Caki2 (cell line): ENCODE measurements around the gene JAKMIP1. TPM values are rescaled to one million over a fixed set of nuclear protein-coding genes. Genes with fewer than 3 reads are reported as not detected.

Experiments used
- DNase-seq: peaks from one replicate; pipeline ENCODE4 v3.0.0-alpha.2; 2015; ENCODE audit warnings: low read depth
- in situ Hi-C: cut with HindIII; loops from 2 replicates; pipeline ENCODE4 v1.10.0; 2016; ENCODE audit warnings: low sequenced_read_pairs, low pct_unique_long_range_greater_than_20kb, mixed read lengths
- total RNA-seq: library from RNA; depleted of rRNA; stranded (reverse); fragments of >200 nt; shearing (Covaris generic); gene quantifications from 2 replicates; pipeline ENCODE4 v1.2.3, GENCODE V29; 2014; ENCODE audit warnings: low replicate concordance

Gene JAKMIP1
- total RNA-seq, 1 experiment from 2014 or later = 6.5 TPM

DNA sequence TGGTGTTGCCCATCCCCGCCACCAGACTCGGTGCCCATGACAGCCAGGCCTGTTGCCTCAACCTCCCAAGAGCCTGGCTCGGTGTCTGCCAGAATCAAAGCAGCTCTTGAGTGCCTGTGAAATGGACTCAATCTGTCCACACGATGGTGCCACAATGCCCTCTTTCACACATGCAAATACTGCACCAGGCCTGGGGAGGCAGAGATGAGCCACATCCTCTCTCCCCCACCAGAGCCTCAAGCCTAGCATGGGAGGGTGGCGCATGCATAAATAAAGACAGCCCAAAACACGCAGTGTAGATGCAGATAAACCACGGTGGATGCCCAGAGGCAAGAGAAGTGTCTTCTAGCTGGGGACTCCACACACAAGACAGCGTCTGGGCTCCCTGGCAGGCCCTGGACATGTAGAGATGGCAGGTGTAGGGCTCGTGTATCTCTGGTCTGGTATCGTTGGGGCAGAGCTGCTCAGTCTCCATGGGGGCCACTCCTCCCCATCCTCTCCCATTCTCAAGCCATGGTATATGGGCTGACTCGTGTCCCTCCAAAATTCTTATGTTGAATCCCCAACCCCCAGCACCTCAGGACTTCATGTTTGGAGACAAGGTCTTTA lies 65.6 kb downstream of the JAKMIP1 start:
- in situ Hi-C loops = no loop called here
- no peak for DNase-seq

DNA sequence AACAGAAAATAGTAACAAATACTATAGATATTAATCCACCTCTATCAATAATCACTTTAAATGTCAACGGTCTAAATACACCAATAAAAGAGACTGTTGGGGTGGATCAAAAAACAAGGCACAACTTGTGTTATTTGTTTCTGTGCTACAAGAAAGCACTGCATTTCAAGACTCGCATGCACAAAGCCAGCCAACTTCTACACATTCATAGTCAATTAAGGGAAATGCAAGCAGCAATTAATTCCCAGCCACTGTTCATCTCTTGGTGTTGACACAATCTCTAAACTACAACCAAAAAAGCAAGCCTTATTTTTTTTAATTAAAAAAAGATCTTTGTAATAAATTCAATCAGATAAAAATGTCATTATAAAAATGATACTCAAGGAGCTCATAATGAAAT lies 67.6 kb downstream of the JAKMIP1 start:
- in situ Hi-C loops = no loop called here
- DNase-seq = no peak

DNA sequence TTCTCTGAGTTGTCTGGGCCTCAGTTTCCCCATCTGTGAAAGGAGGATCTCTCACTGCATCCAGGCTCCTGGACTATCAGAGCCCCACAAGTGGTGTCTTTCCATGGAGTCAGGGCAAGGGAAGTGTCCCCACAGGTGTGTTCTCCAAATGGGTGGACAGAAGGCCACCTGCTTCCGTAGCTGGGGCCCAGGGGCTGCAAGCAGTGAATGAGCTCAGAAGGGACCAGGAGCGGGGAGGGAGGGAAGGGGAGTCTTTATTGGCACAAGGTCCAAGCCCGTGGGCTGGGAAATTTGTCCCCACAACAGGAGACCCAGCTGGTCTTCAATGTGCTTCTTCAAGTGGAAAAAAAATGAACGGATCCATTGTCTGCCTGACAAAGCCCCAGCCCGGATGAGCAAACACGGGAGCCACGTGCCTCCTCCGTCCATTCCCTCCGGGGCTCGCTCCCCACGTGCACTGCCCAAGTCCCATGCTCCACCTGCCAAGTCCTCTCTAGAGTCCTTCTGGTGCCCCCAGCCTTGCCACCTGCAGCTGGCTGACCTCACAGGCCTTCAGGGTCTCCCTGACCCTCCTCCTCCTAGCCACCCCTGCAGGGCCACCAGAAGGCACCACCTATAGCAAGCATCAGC lies 72.0 kb downstream of the JAKMIP1 start:
- in situ Hi-C loops = no loop called here
- no peak for DNase-seq

DNA sequence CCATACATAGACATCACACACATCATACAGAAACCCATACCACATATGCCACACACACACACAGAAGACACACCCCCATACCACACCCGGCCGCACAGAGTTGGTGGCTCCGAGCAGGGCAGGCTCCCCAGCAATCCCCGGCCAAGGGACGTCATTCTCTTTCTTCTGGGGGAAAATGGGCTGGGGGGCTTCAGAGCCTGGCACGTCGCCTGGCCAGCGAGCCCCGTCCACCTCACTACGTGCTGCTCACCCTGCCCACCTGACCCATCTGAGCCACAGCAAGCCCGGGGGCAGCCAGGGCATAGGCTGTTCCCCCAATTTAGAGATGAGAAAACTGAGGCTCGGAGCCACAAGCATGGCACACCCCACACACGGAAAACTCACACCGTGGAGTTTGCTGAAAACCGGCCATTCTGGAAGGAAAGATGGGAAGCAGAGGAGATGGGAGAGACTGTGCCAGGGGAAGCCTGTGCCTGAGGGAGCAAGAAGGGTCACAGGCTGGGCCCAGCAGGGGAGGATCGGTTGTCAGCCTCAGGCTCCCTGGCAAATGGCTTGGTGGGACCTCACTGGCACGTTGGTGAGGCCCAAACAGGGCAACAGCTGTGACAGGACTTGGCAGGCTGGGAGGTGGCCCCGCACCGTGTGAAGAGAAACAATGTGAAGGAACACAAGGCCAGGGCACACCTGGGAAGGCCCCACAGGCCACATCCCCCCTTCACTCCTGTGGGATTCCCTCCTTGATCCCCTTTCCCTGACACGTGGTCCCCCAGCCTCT lies 73.2 kb downstream of the JAKMIP1 start:
- in situ Hi-C loops = no loop called here
- DNase-seq = no peak

DNA sequence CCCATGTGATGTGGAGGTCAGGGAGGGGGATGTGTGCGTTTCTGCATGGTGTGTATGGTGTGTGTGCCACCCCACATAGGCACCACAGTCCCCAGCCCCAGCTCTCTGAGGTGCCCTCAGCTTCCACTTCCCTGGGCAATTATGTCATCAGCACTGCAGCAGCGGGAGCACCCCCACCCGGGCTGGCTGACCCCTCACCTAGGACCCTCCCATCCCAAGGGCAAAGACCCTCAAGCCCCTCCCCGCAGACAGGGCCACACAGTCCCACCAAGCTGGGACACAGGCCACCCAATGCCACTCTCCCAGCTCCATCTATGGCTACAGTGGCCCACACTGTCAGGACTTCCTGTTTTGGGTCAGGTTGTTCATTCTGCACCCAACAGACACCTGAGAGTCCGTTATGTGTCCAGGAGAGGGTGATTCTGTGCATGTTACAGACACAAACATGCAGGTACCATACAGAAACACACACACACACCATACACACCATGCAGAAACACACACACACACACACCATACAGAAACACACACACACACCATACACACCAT lies 75.2 kb downstream of the JAKMIP1 start:
- in situ Hi-C loops = no loop called here
- no peak for DNase-seq

DNA sequence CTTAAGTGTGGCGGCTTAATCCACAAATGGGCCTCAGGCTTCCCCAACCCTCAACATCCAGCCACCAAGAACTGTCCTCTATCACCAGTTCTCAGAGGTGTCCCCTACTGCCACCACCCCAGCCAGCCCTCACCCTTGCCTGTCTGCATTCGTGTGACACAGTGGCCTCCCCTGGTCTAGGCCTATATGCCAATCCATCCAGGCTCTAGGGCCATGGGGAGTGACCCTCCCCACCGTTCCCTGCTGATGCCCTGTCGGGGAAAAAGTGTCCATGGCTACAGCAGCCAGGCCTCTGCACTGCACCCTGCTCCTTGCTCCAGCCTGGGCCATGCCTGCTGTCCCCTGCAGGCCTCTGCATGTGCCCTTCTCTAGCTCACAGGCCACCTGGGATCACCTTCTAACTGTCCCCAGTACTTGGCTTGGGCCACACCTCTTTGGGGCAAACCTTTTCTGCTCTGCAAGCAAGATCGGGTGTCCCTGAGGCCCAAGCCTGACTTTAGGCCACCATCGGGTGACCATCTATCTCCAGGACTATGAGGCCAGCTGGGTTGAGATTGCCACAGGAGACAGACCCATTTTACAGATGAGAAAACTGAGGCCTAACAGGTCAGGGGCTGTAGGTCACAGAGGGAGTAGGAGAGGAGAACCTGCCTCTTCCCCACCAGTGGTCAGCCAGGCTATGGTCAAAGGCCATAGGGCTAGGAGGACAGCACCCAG lies 75.8 kb downstream of the JAKMIP1 start:
- in situ Hi-C loops = no loop called here
- DNase-seq = no peak

DNA sequence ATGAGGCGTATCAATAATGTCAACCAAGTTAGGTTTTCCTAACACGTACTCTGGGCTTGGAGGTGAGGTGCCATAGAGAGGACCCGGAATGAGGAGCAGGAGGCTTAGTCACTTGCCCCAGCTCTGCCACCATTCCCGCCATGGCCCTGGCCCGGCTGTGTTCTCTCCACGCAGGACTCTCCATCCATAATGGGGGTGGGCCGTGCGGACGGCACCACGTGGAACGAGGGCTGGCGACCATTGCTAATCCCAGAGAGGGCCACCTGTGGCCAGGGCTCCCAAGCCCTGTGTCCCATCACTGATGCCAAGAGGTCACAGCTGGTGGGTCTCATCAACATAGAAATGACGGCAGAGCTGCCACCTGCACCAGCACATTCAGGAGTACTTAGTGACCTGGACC lies 76.4 kb downstream of the JAKMIP1 start:
- in situ Hi-C loops = no loop called here
- no peak for DNase-seq

DNA sequence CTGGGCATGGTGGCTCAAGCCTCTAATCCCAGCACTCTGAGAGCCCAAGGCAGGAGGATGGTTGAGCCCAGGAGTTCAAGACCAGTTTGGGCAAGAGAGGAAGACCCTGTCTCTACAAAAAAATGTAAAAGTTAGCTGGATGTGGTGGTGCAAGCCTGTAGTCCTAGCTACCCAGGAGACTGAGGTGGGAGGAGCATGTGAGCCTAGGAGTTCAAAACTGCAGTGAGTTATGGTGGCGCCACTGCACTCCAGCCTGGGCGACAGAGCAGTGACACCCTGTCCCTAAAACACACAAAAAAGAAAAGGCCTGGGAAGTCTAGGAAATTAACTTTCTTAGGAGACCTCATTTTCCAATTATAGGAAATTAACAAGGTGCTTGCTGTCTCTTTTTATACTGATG lies 76.8 kb downstream of the JAKMIP1 start:
- DNase-seq = no peak

DNA sequence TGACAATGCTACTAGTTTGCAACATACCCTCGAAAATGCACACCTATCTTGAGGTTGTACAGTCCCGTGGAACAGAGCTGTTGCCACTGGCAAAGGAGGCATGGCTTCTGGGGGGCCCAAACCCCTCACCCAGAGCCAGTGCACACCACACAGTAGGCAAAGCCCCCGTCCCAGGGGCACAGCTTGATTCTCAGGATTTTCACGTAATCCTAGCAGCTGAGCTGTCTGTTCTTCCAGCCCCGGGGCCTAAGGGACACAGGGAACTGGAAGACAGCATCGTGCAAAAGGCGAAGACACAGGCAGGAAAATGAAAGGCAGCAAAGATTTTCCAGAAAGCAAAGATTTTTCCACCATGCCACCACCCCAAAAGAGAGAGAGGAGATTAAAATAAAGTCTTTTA lies 77.2 kb downstream of the JAKMIP1 start:
- in situ Hi-C loops = no loop called here

More for the DNA sequence above, 76.8 kb downstream of the JAKMIP1 start:
- in situ Hi-C loops = no loop called here

DNA sequence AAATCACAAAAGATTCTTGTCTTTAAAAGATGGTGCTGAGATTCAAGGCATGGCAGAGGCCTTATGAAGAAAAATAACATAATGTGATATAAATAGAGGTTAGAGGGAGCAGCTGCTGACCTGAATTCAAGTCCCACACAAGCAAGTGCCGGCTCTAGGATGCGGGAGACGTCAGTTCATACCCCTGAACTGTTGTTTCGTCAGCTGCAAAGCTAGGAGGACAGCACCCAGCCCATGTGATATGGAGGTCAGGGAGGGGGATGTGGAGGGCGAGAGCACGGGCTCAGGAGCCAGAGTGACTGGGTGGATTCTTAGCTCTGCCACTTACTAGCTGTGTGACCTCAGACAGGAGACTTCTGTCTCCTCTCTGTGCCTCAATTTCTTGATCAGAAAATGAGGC lies 77.9 kb downstream of the JAKMIP1 start:
- no peak for DNase-seq
- in situ Hi-C loops = no loop called here

More for the DNA sequence above, 77.2 kb downstream of the JAKMIP1 start:
- DNase-seq = no peak

- no peak for DNase-seq
- in situ Hi-C loops = no loop called here
Observed at GRCh38 chr4:6121941-6122340, 78.4 kb downstream of the JAKMIP1 start.

DNA sequence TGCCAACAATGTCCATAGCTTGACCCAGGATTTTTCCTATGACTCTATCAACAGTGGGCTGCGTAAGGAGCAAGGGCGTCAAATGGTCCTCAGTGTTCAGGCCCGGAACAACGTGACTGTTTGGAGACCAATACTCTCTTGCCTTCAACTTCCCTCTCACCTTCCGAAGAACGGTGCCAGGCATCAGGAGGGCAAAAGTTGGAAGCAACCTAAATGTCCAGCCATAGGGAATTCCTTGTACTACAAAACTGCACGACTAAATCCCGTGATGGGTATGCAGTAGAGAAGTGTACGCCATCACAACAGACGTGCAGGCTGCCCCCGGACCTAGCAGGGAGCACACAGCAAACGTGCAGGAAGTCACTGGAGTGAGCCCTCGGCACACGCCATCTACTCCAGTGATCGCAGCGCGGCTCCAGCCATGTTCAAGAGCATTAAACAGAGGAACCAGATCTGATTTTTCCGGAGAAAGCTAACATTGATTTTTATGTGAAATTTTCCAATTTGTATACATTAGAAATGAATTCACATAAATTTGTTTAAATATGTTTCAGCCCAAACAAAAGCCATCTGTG lies 79.0 kb downstream of the JAKMIP1 start:
- in situ Hi-C loops = no loop called here

DNA sequence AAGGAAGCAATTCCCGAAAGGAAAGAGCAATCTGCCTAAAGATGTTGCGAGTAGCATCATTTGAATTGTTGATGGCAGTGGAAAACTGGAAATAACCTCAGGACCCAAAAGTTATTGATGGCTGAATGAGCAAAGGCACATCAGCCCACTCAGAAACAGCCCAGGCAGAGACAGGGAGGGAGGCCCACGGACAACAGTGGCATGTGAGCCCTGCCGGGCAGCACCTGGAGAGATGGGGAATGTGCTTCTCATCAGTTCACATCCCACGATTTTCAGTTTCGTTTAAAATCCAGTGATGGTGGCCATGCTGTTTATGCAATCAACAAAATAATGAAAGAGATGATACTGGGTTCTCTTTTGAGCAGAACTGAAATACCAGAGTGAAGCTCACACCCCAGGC lies 80.0 kb downstream of the JAKMIP1 start:
- DNase-seq = no peak
- in situ Hi-C loops = no loop called here

More for the DNA sequence above, 79.0 kb downstream of the JAKMIP1 start:
- DNase-seq = no peak

GRCh38 chr4:6119507-6120020 lies 80.8 kb downstream of the JAKMIP1 start:
- no peak for DNase-seq
- in situ Hi-C loops = no loop called here

DNA sequence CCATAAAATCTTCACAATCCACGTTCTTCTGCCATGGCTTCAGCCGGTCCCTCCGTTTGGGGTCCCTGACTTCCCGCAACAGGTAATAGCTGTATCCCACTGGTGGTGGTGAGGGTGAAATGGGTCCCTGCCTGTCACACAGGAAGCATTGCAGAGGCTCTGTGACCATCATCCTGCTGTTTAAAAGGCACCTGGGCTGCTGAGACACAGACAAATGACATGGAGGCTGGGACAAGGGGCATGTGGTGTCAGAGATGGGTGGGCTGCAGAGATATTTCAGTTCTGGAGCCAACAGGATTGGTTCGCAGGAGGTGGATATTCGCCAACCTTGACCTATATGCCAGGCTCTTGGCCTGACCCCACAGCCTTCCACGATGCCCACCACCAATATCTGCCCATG lies 82.1 kb downstream of the JAKMIP1 start:
- in situ Hi-C loops = no loop called here
- DNase-seq = no peak

- in situ Hi-C loops = no loop called here
- DNase-seq = no peak
Observed at GRCh38 chr4:6116696-6117285, 83.6 kb downstream of the JAKMIP1 start.

DNA sequence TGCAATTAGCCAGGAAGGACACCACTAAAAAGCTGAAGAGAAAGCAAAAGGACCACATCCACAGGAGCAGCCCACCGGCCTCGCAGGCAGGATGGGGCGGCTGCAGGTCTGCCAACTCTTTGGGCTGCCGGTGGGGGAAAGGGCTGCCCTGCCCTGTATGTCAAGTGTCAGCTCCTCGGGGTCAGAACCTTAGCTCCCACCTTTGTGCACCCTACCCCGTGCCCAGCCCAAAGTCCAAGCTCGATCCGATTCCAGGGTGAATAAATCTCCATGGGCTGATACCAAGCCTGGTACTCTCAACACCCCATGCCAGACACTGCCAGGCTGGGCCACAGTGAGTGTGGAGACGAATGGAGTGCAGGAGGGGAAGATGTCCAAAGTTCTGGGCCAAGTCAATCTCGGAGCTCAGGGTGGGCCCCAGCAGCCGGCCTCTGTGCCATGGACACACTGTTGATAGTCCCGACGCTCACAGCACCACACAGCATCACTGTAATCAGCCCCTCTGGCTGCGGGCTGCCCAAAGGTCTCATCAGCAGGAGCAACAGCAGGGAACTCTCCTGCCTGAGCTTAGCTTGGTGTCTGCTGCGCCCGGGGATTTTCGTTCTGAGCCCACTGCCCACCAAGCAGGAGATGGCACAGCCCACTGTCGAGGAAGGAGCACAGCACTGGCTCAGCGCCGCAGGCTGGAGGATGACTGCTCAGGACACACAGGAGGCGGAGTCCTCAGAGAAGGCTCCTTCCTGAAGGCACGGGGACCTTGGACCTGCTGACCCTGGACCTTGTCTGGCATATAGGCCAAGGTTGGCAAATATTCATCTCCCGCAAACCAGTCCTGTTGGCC lies 84.4 kb downstream of the JAKMIP1 start:
- in situ Hi-C loops = no loop called here
- DNase-seq = no peak
